Kidney tubule cell (primary cell): Measurements from ENCODE around the gene GJA3.

ENCODE experiments used
- DNase-seq: peaks from one replicate; pipeline ENCODE4 v3.0.0-alpha.2; 2018; ENCODE audit warnings: low spot score

The GJA3 gene

GRCh38 chr13:20150561-20150960 is 10.3 kb downstream of the GJA3 start:
- DNase-seq, result no peak

GRCh38 chr13:20149762-20150161 is 11.1 kb downstream of the GJA3 start:
- no peak for DNase-seq

- no peak for DNase-seq
Measured at GRCh38 chr13:20148501-20149183, 12.2 kb downstream of the GJA3 start.

- DNase-seq, result no peak
Measured at GRCh38 chr13:20146381-20146780, 14.5 kb downstream of the GJA3 start.

- no peak for DNase-seq
Measured at GRCh38 chr13:20145521-20145920, 15.3 kb downstream of the GJA3 start.

GRCh38 chr13:20144141-20144850 is 16.6 kb downstream of the GJA3 start:
- DNase-seq, result no peak

GRCh38 chr13:20142927-20143480 is 17.8 kb downstream of the GJA3 start:
- DNase-seq, result no peak

GRCh38 chr13:20142023-20142926 is 18.6 kb downstream of the GJA3 start:
- no peak for DNase-seq

- DNase-seq, result no peak
Measured at GRCh38 chr13:20141238-20142022, 19.4 kb downstream of the GJA3 start.

GRCh38 chr13:20140487-20140886 is 20.4 kb downstream of the GJA3 start:
- DNase-seq, result no peak

GRCh38 chr13:20137875-20138274 is 23.0 kb downstream of the GJA3 start:
- DNase-seq, result no peak

GRCh38 chr13:20136781-20137703 is 23.8 kb downstream of the GJA3 start:
- DNase-seq, result peak; percentile 52

- DNase-seq, result no peak
Measured at GRCh38 chr13:20134732-20135131, 26.1 kb downstream of the GJA3 start.

- no peak for DNase-seq
Measured at GRCh38 chr13:20132052-20132634, 28.7 kb downstream of the GJA3 start.

- no peak for DNase-seq
Measured at GRCh38 chr13:20131057-20131832, 29.6 kb downstream of the GJA3 start.

- DNase-seq, result no peak
Measured at GRCh38 chr13:20130652-20131051, 30.2 kb downstream of the GJA3 start.

GRCh38 chr13:20130012-20130411 is 30.8 kb downstream of the GJA3 start:
- no peak for DNase-seq

- DNase-seq, result no peak
Measured at GRCh38 chr13:20129076-20129475, 31.8 kb downstream of the GJA3 start.

- DNase-seq, result peak; percentile 13
Measured at GRCh38 chr13:20128459-20128931, 32.4 kb downstream of the GJA3 start.
